ENCODE data around the gene LGR4. TPM values are rescaled to one million over a fixed set of nuclear protein-coding genes. Genes with fewer than 3 reads are reported as not detected.

Gene LGR4
- total and polyA plus RNA-seq, 2 of the 13 experiments (the other 11 are each of a cell fraction or from before 2014, with no cell fraction given), result 42.1 to 68.7 TPM

GRCh38 chr11:27460158-27460978, 12.2 kb downstream of the LGR4 start (continued):
- TF ChIP-seq ZBTB14 (CRISPR knock-in tag; IDR thresholded peaks at IDR 0.05) (no peak), TBX3 (IDR thresholded peaks at IDR 0.05; ENCODE audit: borderline replicate concordance) (no peak), ZNF788 (CRISPR knock-in tag; IDR thresholded peaks at IDR 0.05; ENCODE audit: borderline replicate concordance) (no peak), MYNN (CRISPR knock-in tag; IDR thresholded peaks at IDR 0.05; ENCODE audit: low read depth) (no peak), SP2 (CRISPR knock-in tag; IDR thresholded peaks at IDR 0.05) (no peak), ZNF512 (CRISPR knock-in tag; IDR thresholded peaks at IDR 0.05) (no peak), ATF7-NPFF (CRISPR knock-in tag; IDR thresholded peaks at IDR 0.05; ENCODE audit: low read depth) (no peak), ZNF644 (CRISPR knock-in tag; IDR thresholded peaks at IDR 0.05; ENCODE audit: low read depth) (no peak; the same call in 1 of the 2 replicates), MAF1 (CRISPR knock-in tag; IDR thresholded peaks at IDR 0.05; ENCODE audit: borderline replicate concordance) (no peak), ZBTB1 (CRISPR knock-in tag; IDR thresholded peaks at IDR 0.05; ENCODE audit: borderline replicate concordance) (no peak), ZNF547 (CRISPR knock-in tag; IDR thresholded peaks at IDR 0.05) (no peak), TBL1XR1 (IDR thresholded peaks at IDR 0.05; ENCODE audit: borderline replicate concordance, low read length, partially characterized antibody) (no peak), ASH2L (IDR thresholded peaks at IDR 0.05; ENCODE audit: insufficient read length, low read depth, low read length) (peak; percentile 80), HNF1A (IDR thresholded peaks at IDR 0.05; ENCODE audit: low read depth) (peak; percentile 79), HNF1A (CRISPR knock-in tag; IDR thresholded peaks at IDR 0.05; ENCODE audit: borderline replicate concordance) (peak; percentile 83; the same call in 1 of the 2 replicates), SP1 (IDR thresholded peaks at IDR 0.05) (no peak), SP1 (CRISPR knock-in tag; IDR thresholded peaks at IDR 0.05) (no peak), ZNF709 (CRISPR knock-in tag; IDR thresholded peaks at IDR 0.05) (no peak), RCOR2 (CRISPR knock-in tag; IDR thresholded peaks at IDR 0.05) (peak; percentile 70; the same call in 1 of the 2 replicates)

All from HepG2 (cell line).